Measurements from ENCODE around the gene TMTC1.

DNA sequence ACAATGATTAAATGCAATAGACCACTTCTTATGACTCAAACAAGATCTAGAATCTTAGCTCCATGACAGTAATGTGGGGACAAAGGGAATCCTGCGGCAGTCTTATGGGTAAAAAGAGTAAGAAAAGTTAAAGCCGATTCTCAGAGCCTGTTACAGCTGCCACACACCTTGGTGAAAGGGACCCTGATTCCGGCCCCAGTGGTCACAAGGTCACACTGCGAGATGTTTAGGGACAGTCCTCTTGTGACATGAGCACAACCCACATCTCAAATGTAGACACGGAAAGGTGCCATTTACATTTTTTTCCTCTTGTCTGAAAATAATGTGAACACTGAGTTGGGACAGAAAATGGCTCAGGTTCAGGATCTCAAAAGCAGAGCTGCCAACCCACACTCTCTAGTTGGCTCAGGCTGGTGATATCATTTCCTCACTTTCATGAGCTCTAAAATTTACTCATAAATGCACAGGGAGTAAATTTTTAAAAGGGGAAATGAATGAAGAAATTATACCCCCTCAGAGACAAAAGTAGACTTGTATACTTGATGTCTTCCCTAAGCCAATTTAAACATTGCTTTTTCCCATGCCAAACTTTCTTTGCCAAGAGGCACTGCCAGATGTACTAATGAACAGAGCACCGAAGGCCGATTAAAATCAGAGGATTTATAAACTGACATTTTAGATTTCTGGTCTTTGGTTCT is 173.1 kb downstream of the TMTC1 start:
- TF ChIP-seq POLR2A (IDR thresholded peaks at IDR 0.05) (no peak), CTCF (IDR thresholded peaks at IDR 0.05 in 8 of 11, conservative IDR thresholded peaks at IDR 0.05 in 3 of 11) (no peak), POLR2AphosphoS5 (IDR thresholded peaks at IDR 0.05) (no peak)

Measured in spleen (tissue), 7 donors.